Neural progenitor cell (in vitro differentiated cells): Measurements from ENCODE around the gene SAMD11.

Source experiments
- CTCF ChIP-seq: fragments of 200-600 bp; sonication (generic); IDR thresholded peaks from 2 replicates; pipeline ENCODE4 v1.5.1; 2017; ENCODE audit warnings: antibody characterized with exemption, mild to moderate bottlenecking
- EZH2 ChIP-seq: fragments of 200-600 bp; sonication (generic); IDR thresholded peaks from 2 replicates; pipeline ENCODE4 v1.6.1; 2017; ENCODE audit warnings: antibody characterized with exemption, mild to moderate bottlenecking, moderate library complexity
- EZH2phosphoT487 ChIP-seq: fragments of 200-600 bp; sonication (generic); IDR thresholded peaks from 2 replicates; pipeline ENCODE4 v1.6.1; 2017; ENCODE audit warnings: antibody characterized with exemption

GRCh38 chr1:908661-909060, 15.1 kb upstream of the SAMD11 start:
- TF ChIP-seq CTCF (no peak), EZH2 (no peak), EZH2phosphoT487 (no peak)
